HG02973 (cell line): Measurements from ENCODE around the gene ARHGAP22.

Source experiments
- ATAC-seq: cut with Tn5 transposase; IDR thresholded peaks from one replicate; pipeline ENCODE4 v1.9.1; 2021; ENCODE audit warnings: moderate library complexity; ENCODE audit not compliant: unreplicated experiment

The ARHGAP22 gene

GRCh38 chr10:48516911-48517310 lies 88.0 kb downstream of the ARHGAP22 start:
- no peak for ATAC-seq

GRCh38 chr10:48514916-48515315 lies 90.0 kb downstream of the ARHGAP22 start:
- ATAC-seq: no peak

GRCh38 chr10:48514255-48514654 lies 90.6 kb downstream of the ARHGAP22 start:
- ATAC-seq: no peak

GRCh38 chr10:48512861-48513260 lies 92.0 kb downstream of the ARHGAP22 start:
- no peak for ATAC-seq

- ATAC-seq: no peak
Observed at GRCh38 chr10:48511875-48512231, 93.0 kb downstream of the ARHGAP22 start.

- ATAC-seq: no peak
Observed at GRCh38 chr10:48511066-48511874, 93.6 kb downstream of the ARHGAP22 start.

GRCh38 chr10:48509974-48510692 lies 94.7 kb downstream of the ARHGAP22 start:
- no peak for ATAC-seq

GRCh38 chr10:48508791-48509772 lies 95.8 kb downstream of the ARHGAP22 start:
- ATAC-seq: no peak

GRCh38 chr10:48507933-48508790 lies 96.7 kb downstream of the ARHGAP22 start:
- no peak for ATAC-seq

GRCh38 chr10:48507494-48507893 lies 97.4 kb downstream of the ARHGAP22 start:
- no peak for ATAC-seq

- ATAC-seq: no peak
Observed at GRCh38 chr10:48506147-48506917, 98.5 kb downstream of the ARHGAP22 start.

- ATAC-seq: no peak
Observed at GRCh38 chr10:48505394-48506112, 99.3 kb downstream of the ARHGAP22 start.

- no peak for ATAC-seq
Observed at GRCh38 chr10:48504141-48504885, 100.6 kb downstream of the ARHGAP22 start.

- no peak for ATAC-seq
Observed at GRCh38 chr10:48503293-48503911, 101.5 kb downstream of the ARHGAP22 start.

GRCh38 chr10:48502791-48503190 lies 102.1 kb downstream of the ARHGAP22 start:
- no peak for ATAC-seq

GRCh38 chr10:48501787-48502771 lies 102.8 kb downstream of the ARHGAP22 start:
- no peak for ATAC-seq
